Heart left ventricle (tissue), 13 donors: Measurements from ENCODE around the gene STK11.

Experiments
- CTCF ChIP-seq, 12 donors: fragments of 200-600 bp; sonication (generic) in 4 of 12; IDR thresholded peaks; one replicate each; pipeline versions ENCODE4 v1.5.0 to v1.8.0; 2018 to 2022; ENCODE audit warnings: antibody characterized with exemption in 12 of 12, mild to moderate bottlenecking in 5 of 12
- POLR2A ChIP-seq, 2 donors: fragments of 450-650 bp; IDR thresholded peaks; one replicate each; pipeline ENCODE4 v1.6.1; 2017; ENCODE audit warnings: antibody characterized with exemption in 2 of 2, mild to moderate bottlenecking in 2 of 2, moderate library complexity in 2 of 2
- donor health status: ischemic (EF 13 %, LVEDD 7.1; RV severe dilation, severe dysfunction).
- donor health status: DM: no; HTN: yes; CAD: no.
- donor health status: DM: no; HTN: no; CAD: no.
- donor health status: ischemic (EF 25% LVEDD 6.9; RV normal size, moderate dysfunction).
- donor health status: ischemic (EF 25% LVEDD 5.7; RV mildly dilated, moderate dysfunction).
- donor health status: ischemic (EF 35%, LVEDD 5.7; RV mildly dilated, moderate dysfunction).
- donor health status: nonischemic (EF 11% LVEDD 7.7; RV severe dilation, severe dysfunction).
- donor health status: DM: yes; HTN: yes; CAD: no.
- donor health status: PGD.
- donor health status: ischemic (EF 29% LVEDD 5.4; RV normal size, mild dysfunction).
- donor health status: nonischemic (EF 23%, LVEDD 6.1; RV moderate dilation, normal function).

- TF ChIP-seq CTCF (IDR thresholded peaks at IDR 0.05) (no peak), POLR2A (IDR thresholded peaks at IDR 0.05) (peak in 1 of 2 donors; percentile 51)
Measured at GRCh38 chr19:1245494-1246264, 40.1 kb downstream of the STK11 start.
